Lower leg skin (tissue), 3 donors: ENCODE data around the gene RNF19B.

Experiments used
- CTCF ChIP-seq, 3 donors: fragments of 450-650 bp; IDR thresholded peaks; one replicate each; pipeline ENCODE4 v1.5.1; 2016; ENCODE audit warnings: antibody characterized with exemption in 3 of 3, mild to moderate bottlenecking in 3 of 3, moderate library complexity in 2 of 3
- POLR2A ChIP-seq, 2 donors: fragments of 450-650 bp; IDR thresholded peaks; one replicate each; pipeline ENCODE4 v1.6.1; 2016 to 2017; ENCODE audit warnings: antibody characterized with exemption in 2 of 2, mild to moderate bottlenecking in 1 of 2, moderate library complexity in 1 of 2

GRCh38 chr1:32997381-32997891 lies 32.8 kb upstream of the RNF19B start:
- TF ChIP-seq POLR2A (IDR thresholded peaks at IDR 0.05) (no peak), CTCF (IDR thresholded peaks at IDR 0.05) (no peak)
